Endothelial cell of umbilical vein (primary cell): Measurements from ENCODE around the gene HOXA3.

ENCODE experiments used
- EZH2 ChIP-seq: IDR thresholded peaks from 2 replicates; pipeline ENCODE4 v1.6.1; 2012; ENCODE audit warnings: borderline replicate concordance, low read depth, mild to moderate bottlenecking, moderate library complexity, low read length, inconsistent platforms; ENCODE audit not compliant: severe bottlenecking
- FOS ChIP-seq: IDR thresholded peaks from 2 replicates; pipeline ENCODE4 v1.6.1; 2011; ENCODE audit warnings: mild to moderate bottlenecking, low read length, moderate library complexity, borderline replicate concordance; ENCODE audit not compliant: insufficient read depth
- GATA2 ChIP-seq: IDR thresholded peaks from 2 replicates; pipeline ENCODE4 v1.7.0; 2011; ENCODE audit warnings: low read depth, mild to moderate bottlenecking, moderate library complexity, mixed read lengths, low read length; ENCODE audit not compliant: insufficient read length, insufficient read depth
- JUN ChIP-seq: IDR thresholded peaks from 2 replicates; pipeline ENCODE4 v1.6.1; 2011; ENCODE audit warnings: borderline replicate concordance, low read depth; ENCODE audit not compliant: insufficient read length, insufficient read depth
- POLR2A ChIP-seq: IDR thresholded peaks from 2 replicates; pipeline ENCODE4 v1.6.1; 2012; ENCODE audit warnings: low read depth, mild to moderate bottlenecking, control low read depth, low read length
- POLR2AphosphoS5 ChIP-seq: IDR thresholded peaks from 2 replicates; pipeline ENCODE4 v1.6.1; 2012; ENCODE audit warnings: low read depth, mild to moderate bottlenecking, control low read depth, low read length, moderate library complexity; ENCODE audit not compliant: insufficient read depth
- TF ChIP-seq, protein P1 (sequence below), 2 donors: IDR thresholded peaks; 1 replicate in 1 of 2; 2 replicates in 1 of 2; pipeline ENCODE4 v1.5.1; 2011; ENCODE audit warnings: low read length in 2 of 2, mild to moderate bottlenecking in 2 of 2, moderate library complexity in 2 of 2, control low read depth in 1 of 2, inconsistent platforms in 1 of 2, low read depth in 1 of 2; ENCODE audit not compliant: insufficient read depth in 1 of 2; ENCODE audit errors: extremely low read depth in 1 of 2

DNA sequence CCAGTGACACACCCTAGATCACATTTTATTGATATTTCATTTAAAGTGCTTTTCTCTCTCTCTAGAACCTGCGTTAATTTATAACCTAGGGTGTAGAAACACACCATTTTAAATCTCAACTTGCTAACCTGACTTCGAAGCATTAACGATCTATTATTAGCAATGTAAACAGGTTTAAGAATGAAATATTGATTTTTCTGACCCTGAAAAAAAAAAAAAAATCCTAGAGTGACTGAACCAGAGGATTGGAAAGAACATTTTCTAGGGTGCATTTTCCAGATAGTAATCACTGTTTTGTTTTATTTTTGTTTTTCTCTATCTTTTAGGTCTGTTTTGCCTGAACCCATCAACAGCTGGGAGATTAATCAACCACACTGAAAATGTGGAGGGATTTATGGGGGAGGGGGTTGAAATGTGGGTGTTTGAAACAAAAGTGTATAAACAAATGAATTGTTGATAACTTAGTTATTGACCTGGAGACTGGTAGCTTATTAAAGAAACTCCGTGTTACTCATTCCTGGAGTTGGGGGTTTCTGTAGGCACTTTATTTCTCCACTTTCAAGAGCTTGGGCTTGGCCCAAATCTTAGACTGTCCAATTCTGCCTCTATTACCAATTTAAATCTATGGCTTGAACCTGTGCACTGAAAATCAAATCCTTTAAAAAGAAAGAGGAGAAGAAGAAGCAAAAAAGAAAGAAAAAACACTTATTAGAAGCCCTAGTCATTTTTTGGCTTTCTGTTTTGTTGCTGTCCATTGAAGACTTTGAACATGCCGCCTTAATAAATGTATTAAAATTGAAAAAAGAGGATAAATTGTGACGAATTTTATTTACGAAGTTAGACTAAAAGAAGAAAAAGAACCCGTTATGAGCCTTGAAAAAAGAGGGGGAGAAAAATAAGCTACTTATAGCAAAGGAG is 52.7 kb downstream of the HOXA3 start:
- TF ChIP-seq, protein P1, sequence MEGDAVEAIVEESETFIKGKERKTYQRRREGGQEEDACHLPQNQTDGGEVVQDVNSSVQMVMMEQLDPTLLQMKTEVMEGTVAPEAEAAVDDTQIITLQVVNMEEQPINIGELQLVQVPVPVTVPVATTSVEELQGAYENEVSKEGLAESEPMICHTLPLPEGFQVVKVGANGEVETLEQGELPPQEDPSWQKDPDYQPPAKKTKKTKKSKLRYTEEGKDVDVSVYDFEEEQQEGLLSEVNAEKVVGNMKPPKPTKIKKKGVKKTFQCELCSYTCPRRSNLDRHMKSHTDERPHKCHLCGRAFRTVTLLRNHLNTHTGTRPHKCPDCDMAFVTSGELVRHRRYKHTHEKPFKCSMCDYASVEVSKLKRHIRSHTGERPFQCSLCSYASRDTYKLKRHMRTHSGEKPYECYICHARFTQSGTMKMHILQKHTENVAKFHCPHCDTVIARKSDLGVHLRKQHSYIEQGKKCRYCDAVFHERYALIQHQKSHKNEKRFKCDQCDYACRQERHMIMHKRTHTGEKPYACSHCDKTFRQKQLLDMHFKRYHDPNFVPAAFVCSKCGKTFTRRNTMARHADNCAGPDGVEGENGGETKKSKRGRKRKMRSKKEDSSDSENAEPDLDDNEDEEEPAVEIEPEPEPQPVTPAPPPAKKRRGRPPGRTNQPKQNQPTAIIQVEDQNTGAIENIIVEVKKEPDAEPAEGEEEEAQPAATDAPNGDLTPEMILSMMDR (IDR thresholded peaks at IDR 0.05; ENCODE audit: extremely low read depth in 1 of 2, insufficient read depth in 1 of 2, low read depth in 1 of 2, low read length in 2 of 2): no peak
- TF ChIP-seq POLR2A (no peak), GATA2 (no peak), EZH2 (no peak), JUN (no peak), POLR2AphosphoS5 (no peak), FOS (no peak)
